ENCODE data around the gene SLC7A5. TPM values are rescaled to one million over a fixed set of nuclear protein-coding genes. Genes with fewer than 3 reads are reported as not detected.
A peak's percentile ranks its signal among the peaks of the same experiment; 100 is the strongest.
"Not testable (repeated sequence)": the region's sequence is repeated elsewhere in the genome, so short reads cannot be mapped to it uniquely, and the experiment has no call there.

Gene SLC7A5
- total and polyA plus RNA-seq, 8 donors = 9.6 to 35.0 (median 11.1) TPM

- H3K36me3 ChIP-seq = peaks cover 0 to 5% of the 10 kb centered on the region in 2 donors
- no peaks in the 10 kb centered on the region for H3K9me3 ChIP-seq
- TF ChIP-seq CTCF (IDR thresholded peaks at IDR 0.05) = no peak
- H3K27ac ChIP-seq = no peak overlapping the region
- no peak for DNase-seq
- peaks cover 0 to 39% of the 10 kb centered on the region in 2 donors for H3K4me1 ChIP-seq
- H3K27me3 ChIP-seq = peaks cover 0 to 7% of the 10 kb centered on the region in 2 donors
- no peak for ATAC-seq
- H3K4me3 ChIP-seq = no peak overlapping the region
- intact Hi-C loops (cut with DNase I) = no loop called here
Observed at GRCh38 chr16:87864331-87864989, 4.8 kb downstream of the SLC7A5 start.

- H3K27ac ChIP-seq; H3K27me3 ChIP-seq; DNase-seq; ATAC-seq; H3K9me3 ChIP-seq; intact Hi-C loops (cut with DNase I); H3K36me3 ChIP-seq; H3K4me3 ChIP-seq: not testable (repeated sequence)
- peaks cover 0 to 29% of the 10 kb centered on the region in 2 donors for H3K4me1 ChIP-seq
Observed at GRCh38 chr16:87863327-87863635, 6.0 kb downstream of the SLC7A5 start.

DNA sequence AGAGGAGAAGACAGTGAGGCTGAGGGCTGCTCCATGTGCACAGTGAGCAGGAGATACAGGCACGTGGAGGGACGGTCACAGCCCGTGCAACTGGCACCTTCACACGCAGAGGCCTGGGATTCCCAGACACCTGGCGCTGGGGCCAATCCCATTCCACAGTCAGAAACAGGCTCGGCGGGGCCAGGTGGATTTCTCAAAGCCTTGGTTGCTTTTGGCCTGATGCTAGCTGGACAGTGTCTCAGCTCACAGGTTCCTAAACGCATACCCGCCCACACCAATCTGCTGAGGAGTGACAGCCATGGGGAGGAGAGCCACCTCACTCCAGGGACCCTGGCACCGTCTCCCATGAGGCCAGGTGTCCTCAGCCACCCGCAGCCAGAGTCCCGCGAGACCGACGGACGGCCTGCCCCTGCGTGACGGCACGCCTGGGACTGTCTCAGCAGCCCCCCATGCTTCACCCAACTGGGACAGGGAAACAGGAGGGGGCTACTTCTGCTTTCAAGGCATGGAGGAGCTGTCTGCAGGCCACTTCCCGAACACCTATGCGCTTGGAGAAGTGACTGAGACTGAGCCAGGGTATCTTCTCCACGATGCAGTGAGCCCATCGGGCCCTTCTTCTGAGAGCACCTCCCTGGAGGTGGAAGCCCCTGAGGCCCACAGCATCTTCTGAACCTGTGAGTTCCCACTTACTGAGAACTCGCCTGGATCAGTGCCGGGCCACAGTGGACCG lies 6.5 kb downstream of the SLC7A5 start:
- H3K4me3 ChIP-seq; H3K9me3 ChIP-seq; H3K36me3 ChIP-seq; ATAC-seq; H3K27ac ChIP-seq; intact Hi-C loops (cut with DNase I); DNase-seq; H3K27me3 ChIP-seq: not testable (repeated sequence)
- H3K4me1 ChIP-seq = peaks cover 0 to 24% of the 10 kb centered on the region in 2 donors

GRCh38 chr16:87861300-87862099 lies 7.8 kb downstream of the SLC7A5 start:
- H3K36me3 ChIP-seq; ATAC-seq; H3K9me3 ChIP-seq; intact Hi-C loops (cut with DNase I); H3K27ac ChIP-seq; H3K4me3 ChIP-seq; H3K27me3 ChIP-seq; DNase-seq: not testable (repeated sequence)
- peaks cover 0 to 24% of the 10 kb centered on the region in 2 donors for H3K4me1 ChIP-seq

DNA sequence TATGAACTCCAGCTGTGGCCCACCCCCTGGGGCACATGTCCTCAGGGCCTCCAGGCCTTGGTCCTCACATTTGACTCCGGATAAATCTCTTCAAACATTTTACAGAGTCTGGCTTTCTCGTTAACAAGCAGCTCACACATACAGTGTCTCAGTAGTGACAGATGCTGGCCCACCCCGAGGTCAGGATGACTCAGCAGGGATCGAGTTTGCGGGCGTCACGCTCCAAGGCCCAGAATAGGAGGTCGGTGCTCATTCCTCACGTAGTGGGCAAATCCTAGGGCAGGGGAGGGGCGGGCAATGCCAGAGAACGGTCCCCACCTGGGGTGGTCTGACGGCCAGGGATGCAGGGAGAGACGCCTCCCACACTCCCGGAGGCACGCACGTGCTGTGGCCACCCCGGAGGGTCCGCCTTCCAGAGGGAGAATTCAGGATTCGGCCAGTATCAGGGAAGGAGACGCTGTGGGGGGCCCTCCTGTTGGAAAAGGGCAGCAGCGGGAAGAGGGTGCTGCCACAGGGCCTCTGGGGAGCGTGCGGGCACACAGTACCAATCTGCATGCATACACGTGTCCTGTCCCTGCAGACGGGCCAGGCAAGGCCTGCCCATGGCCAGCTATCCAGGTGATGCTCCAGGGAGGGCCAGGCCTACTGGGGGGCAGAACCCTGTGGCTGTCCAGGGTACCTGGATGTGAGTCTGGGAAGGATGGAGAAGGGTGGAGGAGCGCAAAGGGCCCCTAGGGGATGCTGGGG lies 8.6 kb downstream of the SLC7A5 start:
- H3K9me3 ChIP-seq = no peaks in the 10 kb centered on the region
- intact Hi-C loops (cut with DNase I) = no loop called here
- no peak for ATAC-seq

GRCh38 chr16:87858151-87858993 lies 10.9 kb downstream of the SLC7A5 start:
- H3K9me3 ChIP-seq; H3K4me3 ChIP-seq; H3K36me3 ChIP-seq; H3K27ac ChIP-seq; intact Hi-C loops (cut with DNase I); H3K27me3 ChIP-seq: not testable (repeated sequence)
- ATAC-seq (peak; percentile 35), DNase-seq (peak in 2 of 4 donors; percentile 26 to 75)
- H3K4me1 ChIP-seq = peaks cover under 1 to 42% of the 10 kb centered on the region in 2 donors

More for the DNA sequence above, 8.6 kb downstream of the SLC7A5 start:
- Histone ChIP-seq H3K36me3 (peaks cover 0 to 5% of the 10 kb centered on the region in 2 donors), H3K4me1 (peaks cover 0 to 28% of the 10 kb centered on the region in 2 donors), H3K4me3 (no peak overlapping the region), H3K27me3 (no peaks in the 10 kb centered on the region), H3K27ac (no peak overlapping the region)
- TF ChIP-seq CTCF (IDR thresholded peaks at IDR 0.05) = no peak
- DNase-seq = no peak
